Stomach (tissue), 9 donors: ENCODE measurements around the gene IPO9. TPM values are rescaled to one million over a fixed set of nuclear protein-coding genes. Genes with fewer than 3 reads are reported as not detected.

Experiments used
- DNase-seq, 2 donors: peaks; one replicate each; pipeline versions ENCODE4 v3.0.0 to v3.0.0-alpha.2; 2013 to 2019
- H3K27ac ChIP-seq, 5 donors: fragments of 200-600 bp in 4 of 5; sonication (generic) in 4 of 5; one replicate each; pipeline ENCODE4 v1.5.1; 2013 to 2019; ENCODE audit warnings: mild to moderate bottlenecking in 1 of 5, moderate library complexity in 1 of 5
- H3K27me3 ChIP-seq, 3 donors: fragments of 200-600 bp; sonication (generic); one replicate each; pipeline ENCODE4 v1.5.1; 2017 to 2019; ENCODE audit warnings: mixed run types in 1 of 3
- H3K36me3 ChIP-seq, 4 donors: fragments of 200-600 bp; sonication (generic); 1 replicate in 3 of 4; 2 replicates in 1 of 4; pipeline ENCODE4 v1.5.1; 2016 to 2019
- H3K4me1 ChIP-seq, 4 donors: fragments of 200-600 bp; sonication (generic); one replicate each; pipeline ENCODE4 v1.5.1; 2016 to 2019
- H3K4me3 ChIP-seq, 4 donors: fragments of 200-600 bp; sonication (generic) in 3 of 4; one replicate each; pipeline ENCODE4 v1.5.1; 2016 to 2019; ENCODE audit warnings: mild to moderate bottlenecking in 1 of 4
- H3K9me3 ChIP-seq, 4 donors: fragments of 200-600 bp; sonication (generic); one replicate each; pipeline ENCODE4 v1.5.1; 2016 to 2019
- CTCF ChIP-seq, 7 experiments: fragments of 450-650 bp in 4 of 7; fragments of 200-600 bp in 3 of 7; sonication (generic) in 3 of 7; IDR thresholded peaks; one replicate each; pipeline ENCODE4 v1.5.1; 2016 to 2019; ENCODE audit warnings: antibody characterized with exemption in 7 of 7, control low read depth in 2 of 7, mild to moderate bottlenecking in 1 of 7
- EP300 ChIP-seq: sonication (generic); formaldehyde crosslinking; IDR thresholded peaks from one replicate; pipeline ENCODE4 v1.6.1; 2017; ENCODE audit warnings: antibody characterized with exemption
- POLR2A ChIP-seq, 4 donors: fragments of 450-650 bp; IDR thresholded peaks; one replicate each; pipeline ENCODE4 v1.6.1; 2016; ENCODE audit warnings: antibody characterized with exemption in 4 of 4, control low read depth in 2 of 4, mild to moderate bottlenecking in 1 of 4, moderate library complexity in 1 of 4
- POLR2AphosphoS5 ChIP-seq, 3 donors: sonication (generic); formaldehyde crosslinking; IDR thresholded peaks; one replicate each; pipeline ENCODE4 v1.6.1; 2016; ENCODE audit warnings: antibody characterized with exemption in 3 of 3
- WGBS, 5 donors: extraction: QIAGEN DNeasy Blood & Tissue Kit in 3 of 5; methylation state at CpG; one replicate each; pipeline versions ENCODE4 v1.1.5 to v1.1.7; 2013 to 2018; 5-methylcytosine and 5-hydroxymethylcytosine counted together
- intact Hi-C: fragments of 100-400 bp; cut with DNase I; formaldehyde crosslinking; loops from one replicate; pipeline ENCODE4 v1.15.1; 2023; ENCODE audit warnings: low total_unique reads
- polyA plus RNA-seq, 3 donors: library from polyadenylated mRNA; stranded (reverse); fragments of 200-250 nt; gene quantifications; one replicate each; pipeline ENCODE4 v1.2.3, GENCODE V29; 2013
- total RNA-seq, 5 donors: library from RNA; depleted of rRNA; stranded (reverse); fragments of >200 nt; gene quantifications; one replicate each; pipeline versions ENCODE4 v1.1.0 to v1.2.3, GENCODE V29; 2014 to 2016
- donor health status: healthy with polysubstance abuse.
- donor health status: Bipolar disorder and iron deficiency.
- donor health status: healthy.

IPO9 gene
- total and polyA plus RNA-seq, 8 donors: 5.2 to 27.9 (median 12.1) TPM

DNA sequence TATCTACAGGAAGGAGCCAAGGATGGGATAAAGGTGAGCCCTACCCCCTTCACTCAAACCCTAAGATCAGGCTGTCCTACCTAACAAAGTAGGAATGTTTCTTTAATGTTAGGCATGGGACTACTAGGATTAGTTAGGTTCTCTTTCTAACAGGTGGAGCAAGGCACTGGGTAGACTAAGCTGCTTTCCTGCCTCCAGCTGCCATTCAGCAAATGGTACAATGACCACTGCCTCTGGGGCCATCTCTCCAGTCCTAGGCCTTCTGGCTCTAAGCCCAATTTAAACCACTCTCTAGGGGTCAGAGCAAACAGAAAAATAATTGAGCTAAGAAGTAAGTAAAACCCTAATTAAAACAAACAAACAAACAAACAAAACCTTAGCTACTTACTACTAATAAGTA is 15.7 kb upstream of the IPO9 start:
- Histone ChIP-seq H3K27ac (no peak overlapping the region), H3K9me3 (no peaks in the 10 kb centered on the region), H3K4me3 (no peak overlapping the region), H3K4me1 (no peaks in the 10 kb centered on the region), H3K36me3 (peaks cover 65 to 97% (median 92%) of the 10 kb centered on the region in 4 donors), H3K27me3 (no peaks in the 10 kb centered on the region)
- no peak for DNase-seq
- intact Hi-C loops: no loop called here
- no peak for TF ChIP-seq POLR2AphosphoS5 (IDR thresholded peaks at IDR 0.05)
- no peak for TF ChIP-seq CTCF (IDR thresholded peaks at IDR 0.05)
- TF ChIP-seq POLR2A (IDR thresholded peaks at IDR 0.05): no peak
- no peak for TF ChIP-seq EP300

DNA sequence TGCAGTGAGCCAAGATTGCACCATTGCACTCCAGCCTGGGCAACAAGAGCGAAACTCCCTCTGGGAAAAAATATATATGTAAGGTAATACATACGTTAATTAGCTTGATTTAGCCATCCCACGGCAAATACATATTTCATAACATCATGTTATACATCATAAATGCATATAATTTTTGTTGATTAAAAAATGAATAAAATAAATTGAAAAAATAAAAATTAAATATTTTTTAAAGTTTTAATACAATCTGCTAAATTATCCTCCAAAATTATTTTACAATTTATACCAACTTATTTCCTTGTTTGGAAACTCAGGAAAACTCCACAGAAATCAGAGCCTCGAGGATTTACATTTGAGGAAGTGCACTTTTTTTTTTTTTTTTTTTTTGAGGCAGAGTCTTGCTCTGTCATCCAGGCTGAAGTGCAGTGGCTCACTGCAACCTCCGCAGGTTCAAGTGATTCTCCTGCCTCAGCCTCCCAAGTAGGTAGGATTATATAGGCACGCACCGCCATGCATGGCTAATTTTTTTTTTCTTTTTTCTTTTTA is 12.6 kb upstream of the IPO9 start:
- intact Hi-C loops: no loop called here
- H3K4me1 ChIP-seq: no peaks in the 10 kb centered on the region
- no peak for TF ChIP-seq POLR2AphosphoS5 (IDR thresholded peaks at IDR 0.05)
- TF ChIP-seq CTCF (IDR thresholded peaks at IDR 0.05): no peak
- TF ChIP-seq EP300: no peak
- TF ChIP-seq POLR2A (IDR thresholded peaks at IDR 0.05): no peak
- no peaks in the 10 kb centered on the region for H3K9me3 ChIP-seq
- peaks cover 54 to 97% (median 91%) of the 10 kb centered on the region in 4 donors for H3K36me3 ChIP-seq
- WGBS, 5 donors: 88 to 95% (median 91%) methylated on average over 7 of the region's 7 CpGs
- no peak for DNase-seq
- H3K27ac ChIP-seq: no peak overlapping the region
- no peak overlapping the region for H3K4me3 ChIP-seq
- no peaks in the 10 kb centered on the region for H3K27me3 ChIP-seq

DNA sequence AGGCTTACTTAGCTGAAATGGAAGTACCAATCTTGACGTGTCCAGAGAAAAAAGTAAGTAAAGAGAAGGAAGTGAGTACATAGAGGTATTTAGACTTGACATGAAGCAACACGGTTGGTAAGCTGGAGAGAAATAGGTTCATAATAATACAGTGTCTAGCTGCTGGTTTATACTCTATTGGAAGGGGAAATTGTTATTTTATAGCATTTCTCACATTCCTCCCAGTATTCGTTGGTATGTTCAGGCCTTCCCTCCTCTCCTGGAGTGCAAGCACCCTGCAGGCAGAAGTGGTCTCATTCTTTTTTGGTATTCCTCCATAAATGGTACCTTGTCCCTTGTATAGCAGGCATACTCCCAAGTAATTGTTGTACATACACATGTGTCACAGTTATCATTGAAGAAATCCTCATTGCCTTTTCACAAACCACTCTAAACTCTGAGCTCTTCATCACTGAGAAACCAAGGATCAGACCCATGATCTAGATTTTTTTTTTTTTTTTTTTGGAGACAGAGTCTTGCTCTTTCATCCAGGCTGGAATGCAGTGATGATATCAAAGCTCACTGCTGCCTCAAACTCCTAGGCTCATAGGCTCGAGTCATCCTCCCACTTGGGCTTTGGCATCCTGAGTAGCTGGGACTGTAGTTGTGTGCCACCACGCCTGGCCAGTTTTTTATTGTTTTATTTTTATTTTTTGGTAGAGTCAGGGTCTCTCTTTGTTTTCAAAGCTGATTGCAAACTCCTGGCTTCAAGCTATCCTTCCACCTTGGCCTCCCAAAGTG is 9.8 kb upstream of the IPO9 start:
- no peak for DNase-seq
- H3K9me3 ChIP-seq: no peaks in the 10 kb centered on the region
- 79 to 90% (median 86%) methylated on average over 5 of the region's 5 CpGs for WGBS, 5 donors
- intact Hi-C loops: no loop called here
- no peaks in the 10 kb centered on the region for H3K4me1 ChIP-seq
- peaks cover 31 to 86% (median 83%) of the 10 kb centered on the region in 4 donors for H3K36me3 ChIP-seq
- TF ChIP-seq POLR2A (IDR thresholded peaks at IDR 0.05): no peak
- TF ChIP-seq POLR2AphosphoS5 (IDR thresholded peaks at IDR 0.05): no peak
- no peak for TF ChIP-seq CTCF (IDR thresholded peaks at IDR 0.05)
- no peak for TF ChIP-seq EP300
- H3K27me3 ChIP-seq: no peaks in the 10 kb centered on the region
- no peak overlapping the region for H3K27ac ChIP-seq
- no peak overlapping the region for H3K4me3 ChIP-seq

DNA sequence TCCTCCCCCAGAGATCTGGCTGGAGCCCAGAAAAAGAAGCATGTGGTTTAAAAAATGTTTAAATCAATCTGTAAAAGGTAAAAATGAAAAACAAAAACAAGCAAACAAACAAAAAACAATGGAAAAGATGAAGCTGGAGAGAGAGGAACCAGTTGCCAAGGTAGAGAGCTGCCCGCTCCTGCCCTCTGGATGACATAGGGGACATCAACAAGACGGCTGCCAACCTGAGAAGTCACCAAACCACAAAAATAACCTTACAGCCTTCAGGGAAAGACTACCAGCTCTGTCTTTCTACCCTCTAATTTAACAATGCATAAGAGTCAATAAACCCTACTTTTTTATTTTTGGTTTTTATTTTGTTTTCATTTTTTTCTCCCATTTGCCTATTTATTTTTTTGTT is 8.5 kb upstream of the IPO9 start:
- Histone ChIP-seq H3K27ac (no peak overlapping the region), H3K27me3 (no peaks in the 10 kb centered on the region), H3K4me1 (no peaks in the 10 kb centered on the region), H3K36me3 (peaks cover 31 to 77% (median 75%) of the 10 kb centered on the region in 4 donors), H3K9me3 (no peaks in the 10 kb centered on the region), H3K4me3 (no peak overlapping the region)
- 93 to 100% (median 94%) methylated on average over 2 of the region's 2 CpGs for WGBS, 5 donors
- TF ChIP-seq CTCF (IDR thresholded peaks at IDR 0.05) (no peak), POLR2AphosphoS5 (IDR thresholded peaks at IDR 0.05) (no peak), EP300 (no peak), POLR2A (IDR thresholded peaks at IDR 0.05) (no peak)
- no peak for DNase-seq
- intact Hi-C loops: no loop called here
